Activated CD8-positive, alpha-beta memory T cell treated with anti-CD3 and anti-CD28 coated beads, Interleukin-2, amount 50 U/mL, for 4 hours (primary cell): ENCODE data around the gene PEF1.

Experiments used
- DNase-seq: peaks from one replicate; pipeline ENCODE4 v3.0.0-alpha.2; 2020

PEF1 gene

DNA sequence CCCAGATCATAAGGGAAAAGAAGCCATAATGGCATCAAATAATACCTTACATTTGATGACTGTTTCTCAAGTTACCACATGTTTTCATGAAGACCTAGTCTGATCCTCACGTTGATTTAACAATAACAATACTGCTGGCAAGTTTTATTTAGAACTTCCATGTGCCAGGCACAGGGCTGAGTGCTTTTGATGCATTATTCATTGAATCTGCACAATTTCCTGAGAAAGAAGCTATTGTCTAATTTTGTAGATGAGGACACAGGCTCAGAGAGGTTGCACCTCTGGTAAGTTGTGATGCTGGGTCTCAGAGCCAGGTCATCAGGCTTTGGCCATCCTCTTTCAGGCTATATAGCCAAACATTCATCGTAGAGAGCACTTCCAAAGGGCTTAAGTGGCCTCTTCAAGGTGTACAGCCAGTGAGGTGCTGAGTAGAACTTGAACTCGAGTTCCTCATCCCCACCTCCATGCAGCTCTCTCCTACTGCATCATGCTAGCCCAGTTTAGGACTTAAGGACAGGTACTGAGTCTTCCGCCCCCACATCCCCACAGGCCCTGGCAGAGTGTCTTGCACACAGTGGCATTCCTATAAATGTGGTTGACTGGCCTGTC lies 8.3 kb upstream of the PEF1 start:
- no peak for DNase-seq

- DNase-seq = no peak
These were observed 7.1 kb upstream of the PEF1 start for GRCh38 chr1:31651766-31652165.

DNA sequence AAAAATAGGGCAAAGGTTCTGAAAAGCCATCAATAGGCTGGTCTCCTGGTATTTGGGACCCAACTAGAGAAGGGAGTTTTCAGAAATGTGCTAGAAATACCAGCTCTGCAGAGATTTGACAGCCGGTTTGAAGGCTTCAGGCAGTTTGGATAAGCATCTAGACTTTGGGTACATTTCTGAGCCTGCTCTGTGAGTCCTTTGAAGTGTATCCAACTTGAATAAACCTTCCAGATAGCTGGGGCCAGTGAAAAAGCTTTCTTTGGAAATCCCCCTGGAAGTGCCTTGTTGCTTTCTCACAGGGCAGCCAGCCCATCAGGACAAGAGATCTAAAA lies 6.4 kb upstream of the PEF1 start:
- no peak for DNase-seq

DNA sequence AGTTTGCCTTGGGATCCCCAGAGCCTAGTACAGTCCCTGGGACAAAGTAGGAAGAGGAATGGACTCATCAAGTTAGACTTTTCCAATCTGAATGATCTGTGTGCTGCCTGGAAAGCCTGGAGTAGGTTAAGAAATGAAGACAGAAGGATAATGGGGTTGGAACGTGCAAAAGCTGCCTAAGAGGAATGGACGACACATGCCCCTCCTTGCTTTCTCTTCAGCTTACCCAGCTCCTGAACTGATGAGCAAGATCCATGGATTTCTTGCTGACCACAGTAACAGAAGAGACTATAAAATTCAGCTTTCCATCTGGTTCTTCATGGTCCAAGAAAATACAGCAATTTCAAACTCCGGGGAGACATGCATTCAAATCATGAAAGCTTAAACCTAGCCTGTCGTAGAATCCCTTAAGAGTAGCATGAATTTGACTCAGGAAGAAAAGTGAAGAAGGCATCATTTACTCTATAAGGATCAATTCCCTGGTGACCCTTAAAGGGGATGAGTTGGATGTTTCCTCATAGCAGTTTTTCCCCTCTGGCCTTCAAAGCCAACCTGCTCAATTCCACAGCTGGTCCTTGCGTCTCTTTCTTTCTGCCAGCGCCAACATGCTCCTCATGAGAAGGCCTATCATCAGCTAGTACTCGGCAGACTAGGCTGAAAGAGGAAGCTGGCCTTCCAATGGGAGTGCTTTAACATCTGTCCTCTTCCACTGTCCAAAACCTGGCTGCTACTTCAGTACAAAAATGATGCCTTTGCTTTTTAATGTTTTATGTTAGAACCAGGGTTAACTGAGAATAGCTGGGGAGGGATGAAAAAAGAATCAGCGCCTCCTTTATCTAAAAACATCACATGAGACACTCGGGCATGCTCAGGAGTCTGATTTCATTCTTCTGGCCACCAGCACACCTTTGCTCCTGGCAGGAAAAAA lies 5.7 kb upstream of the PEF1 start:
- DNase-seq = no peak

GRCh38 chr1:31648641-31649357 lies 4.1 kb upstream of the PEF1 start:
- no peak for DNase-seq

- no peak for DNase-seq
These were observed 3.5 kb upstream of the PEF1 start for GRCh38 chr1:31648190-31648589.

DNA sequence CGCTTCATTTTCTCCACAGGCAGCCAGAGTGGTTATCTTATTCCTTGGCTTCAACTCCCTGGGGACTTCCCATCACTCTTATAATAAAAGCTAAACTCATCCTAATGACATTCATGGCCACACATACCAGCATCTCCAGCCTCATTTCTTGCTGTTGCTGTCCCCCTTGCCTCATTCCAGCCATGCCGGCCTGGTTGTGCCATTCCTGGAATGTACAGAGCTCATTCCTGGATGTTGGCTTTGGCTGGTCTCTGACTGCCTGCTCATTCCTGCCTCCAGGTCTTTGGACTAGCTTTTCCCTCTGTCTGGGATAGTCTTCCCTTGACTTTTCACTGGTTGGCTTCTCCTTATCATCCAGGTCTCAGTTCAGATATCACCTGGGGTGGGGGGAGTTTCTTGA lies 2.4 kb upstream of the PEF1 start:
- no peak for DNase-seq

GRCh38 chr1:31646259-31646960 lies 1.7 kb upstream of the PEF1 start:
- DNase-seq = no peak

DNA sequence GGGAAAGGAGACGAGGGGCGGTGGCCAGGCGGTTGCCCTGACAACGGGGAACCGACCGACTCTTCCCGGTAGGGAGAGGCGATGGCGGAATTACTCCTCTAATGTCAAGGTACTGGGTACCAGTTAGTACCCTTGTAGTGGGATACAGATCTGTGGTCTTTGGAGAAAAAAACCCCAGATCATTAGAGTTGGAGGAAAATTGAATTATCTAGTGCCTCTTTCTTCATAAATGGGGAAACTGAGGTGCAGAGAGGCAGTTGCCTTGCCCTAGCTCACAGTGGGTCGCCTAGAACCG lies 545 bp upstream of the PEF1 start:
- DNase-seq = no peak

DNA sequence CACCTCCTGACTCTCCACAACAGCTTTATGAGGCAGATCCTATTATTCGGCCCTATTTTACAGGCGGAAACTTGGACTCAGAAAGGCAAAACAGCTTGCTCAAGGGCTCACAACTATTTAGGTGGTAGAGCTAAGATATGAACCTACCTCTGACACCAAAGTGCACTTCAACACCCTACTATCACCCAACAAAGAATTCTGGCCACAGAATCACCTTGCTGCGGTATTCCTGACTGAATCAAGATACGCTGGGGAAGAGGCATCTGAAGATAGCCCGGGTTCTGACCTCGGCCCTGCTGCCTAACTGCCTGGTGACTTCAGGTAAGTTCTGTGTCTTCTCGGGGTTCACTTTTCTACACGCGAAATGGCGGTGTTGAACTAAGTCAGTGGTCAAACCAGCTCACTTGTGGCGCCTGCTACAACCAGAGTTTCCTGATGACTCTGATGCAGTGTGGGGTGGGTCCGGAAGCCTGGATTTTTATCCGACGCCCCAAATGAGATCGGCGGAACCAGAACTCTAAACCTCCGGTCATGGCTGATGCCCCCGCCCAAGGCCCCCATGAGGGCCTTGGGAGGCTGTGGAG lies 608 bp downstream of the PEF1 start:
- DNase-seq = no peak

DNA sequence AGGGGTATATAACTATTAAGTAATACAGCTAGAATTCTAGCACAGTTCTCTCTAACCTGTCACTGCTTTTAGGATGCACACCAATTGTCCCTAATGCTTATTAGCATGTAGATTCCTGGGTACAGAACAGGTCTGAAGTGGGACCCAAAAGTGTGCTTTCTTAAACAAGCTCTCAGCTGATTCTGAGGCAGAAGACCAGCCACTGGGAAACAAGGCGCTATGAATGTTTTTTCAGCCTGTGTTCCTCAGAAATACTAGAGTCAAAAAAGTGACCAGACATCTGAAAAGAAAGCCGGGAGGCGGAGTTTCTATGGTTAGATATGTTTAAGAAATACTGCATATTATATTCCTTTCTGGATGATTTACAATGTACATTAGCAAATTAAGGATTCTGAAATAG lies 1.8 kb downstream of the PEF1 start:
- no peak for DNase-seq

DNA sequence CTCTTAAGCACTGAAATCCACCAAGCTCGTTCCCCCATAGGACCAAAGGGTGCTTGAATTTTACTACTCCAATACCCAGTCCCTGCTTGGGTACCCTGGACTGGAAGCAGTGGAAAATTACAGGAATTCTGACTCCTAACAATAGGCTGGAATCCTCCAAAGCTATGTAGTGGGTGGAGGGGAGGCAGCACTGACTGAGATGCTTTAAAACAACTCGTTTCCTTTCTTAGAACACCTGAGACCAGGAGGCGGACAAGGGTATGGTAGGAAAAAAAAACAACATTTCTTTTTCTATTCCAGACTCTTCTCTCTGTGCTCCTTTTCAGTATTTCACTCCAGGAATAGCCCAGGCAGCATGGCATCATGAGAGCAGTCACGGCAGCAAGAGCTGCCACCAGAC lies 2.3 kb downstream of the PEF1 start:
- DNase-seq = no peak

- no peak for DNase-seq
These were observed 3.7 kb downstream of the PEF1 start for GRCh38 chr1:31640964-31641363.

- DNase-seq = no peak
These were observed 4.5 kb downstream of the PEF1 start for GRCh38 chr1:31640179-31640578.

DNA sequence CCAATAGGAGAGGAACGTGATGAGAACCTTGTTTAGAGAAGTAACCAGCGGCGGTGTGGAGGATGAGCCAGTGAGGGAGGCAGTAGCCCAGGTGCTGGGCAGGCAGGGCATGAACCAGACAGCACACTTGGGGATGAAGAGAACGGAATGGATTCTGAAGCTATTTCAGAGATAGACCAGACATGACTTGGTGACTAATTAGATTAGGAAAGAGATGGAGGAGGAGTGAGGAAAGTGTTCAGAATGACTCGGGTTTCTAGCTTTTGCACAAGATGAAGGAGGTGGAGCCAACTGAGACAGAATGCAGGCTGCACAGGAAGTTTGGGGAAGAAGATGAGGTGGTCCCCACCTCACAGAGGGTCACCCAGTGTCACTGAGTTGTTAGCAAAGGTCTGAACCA lies 5.1 kb downstream of the PEF1 start:
- no peak for DNase-seq

GRCh38 chr1:31637915-31638673 lies 6.6 kb downstream of the PEF1 start:
- DNase-seq = no peak

GRCh38 chr1:31633117-31633516 lies 11.6 kb downstream of the PEF1 start:
- no peak for DNase-seq

DNA sequence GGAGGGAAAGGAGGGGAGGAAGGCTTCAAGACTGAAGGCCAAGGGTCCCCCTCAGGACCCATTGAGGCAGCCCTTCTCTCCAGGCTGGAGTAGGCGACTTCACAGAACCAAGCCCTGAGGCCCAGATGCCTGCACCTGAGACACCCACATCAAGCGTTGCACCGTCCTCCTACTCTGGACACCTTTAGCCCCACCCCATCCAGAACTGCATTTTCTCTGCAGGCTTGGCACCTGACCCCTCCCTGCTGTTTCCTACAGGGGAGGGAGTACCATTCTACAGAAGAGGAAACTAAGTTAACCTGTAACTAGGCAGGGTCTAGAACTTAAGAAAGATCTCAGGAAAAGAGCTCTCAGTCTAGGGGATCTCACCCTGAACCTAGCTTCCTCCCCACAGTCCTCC lies 12.0 kb downstream of the PEF1 start:
- DNase-seq = no peak

DNA sequence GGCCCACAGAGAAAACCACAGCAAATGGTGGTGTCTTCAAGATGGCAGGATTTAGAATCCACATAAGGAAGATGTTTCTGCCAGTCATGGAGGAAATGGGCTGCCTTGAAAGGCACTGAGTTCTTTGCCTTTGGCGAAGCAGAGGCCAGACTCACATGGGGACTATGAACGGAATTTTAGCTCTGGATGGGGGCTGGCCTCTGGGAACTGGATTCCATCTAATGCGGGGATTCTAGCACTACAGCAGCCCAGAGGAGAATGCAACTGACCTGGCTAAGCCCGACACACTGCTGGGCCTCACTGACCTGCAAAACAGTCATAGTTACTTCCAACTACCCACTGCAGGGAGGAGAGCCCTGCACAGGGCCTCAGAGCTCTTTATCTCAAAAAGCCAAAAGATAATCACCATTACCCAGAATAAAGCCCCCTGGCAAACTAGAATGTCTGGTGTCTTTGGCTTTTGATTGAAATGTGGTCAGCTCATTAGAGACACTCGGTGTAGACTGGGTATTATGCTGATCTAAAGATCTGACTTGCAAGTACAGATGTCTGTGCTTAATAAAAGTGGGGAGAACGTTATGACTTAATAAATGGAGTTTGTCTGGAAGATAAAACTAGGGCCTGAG lies 15.6 kb downstream of the PEF1 start:
- DNase-seq = no peak

DNA sequence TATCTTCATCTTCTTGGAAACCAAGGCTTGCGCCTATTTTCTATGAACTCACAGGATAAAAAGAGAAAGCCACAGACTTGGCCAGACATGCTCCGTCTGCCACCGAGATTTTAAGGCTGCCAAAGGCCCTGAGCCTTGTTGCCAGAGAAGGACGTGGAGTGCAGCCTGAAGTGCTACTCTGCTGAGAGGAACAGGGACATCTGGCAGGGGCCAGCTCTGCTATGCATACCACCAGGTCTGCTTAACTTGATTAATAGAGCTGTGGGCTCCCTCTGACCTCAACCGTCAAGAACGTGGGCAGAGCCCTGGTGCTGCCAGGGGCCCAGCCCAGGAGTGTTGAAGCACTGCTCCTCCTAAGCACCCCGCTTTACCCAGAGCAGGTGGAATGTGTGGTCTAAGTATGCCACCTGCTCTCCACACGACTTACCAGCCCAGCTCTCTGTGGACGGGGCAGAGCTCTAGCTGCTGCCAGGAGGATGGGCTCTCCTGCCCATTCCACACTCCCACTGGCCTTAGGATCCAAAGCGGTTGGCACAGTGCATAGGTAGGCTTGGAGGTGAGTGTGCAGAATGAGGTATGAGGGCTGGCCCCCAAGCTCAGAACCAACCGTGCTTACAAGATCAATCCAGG lies 16.6 kb downstream of the PEF1 start:
- DNase-seq = no peak

- no peak for DNase-seq
These were observed 17.3 kb downstream of the PEF1 start for GRCh38 chr1:31627301-31627929.
